Tibial nerve (tissue), 4 donors: ENCODE results near the gene EFNB3.

Experiments used
- EP300 ChIP-seq, 2 donors: sonication (generic); formaldehyde crosslinking; IDR thresholded peaks; one replicate each; pipeline ENCODE4 v1.6.1; 2017; ENCODE audit warnings: antibody characterized with exemption in 2 of 2, mild to moderate bottlenecking in 1 of 2
- POLR2A ChIP-seq, 2 donors: fragments of 450-650 bp; IDR thresholded peaks; one replicate each; pipeline ENCODE4 v1.6.1; 2017; ENCODE audit warnings: antibody characterized with exemption in 2 of 2, mild to moderate bottlenecking in 2 of 2, moderate library complexity in 2 of 2
- TF ChIP-seq, protein P1 (sequence below), 5 experiments: fragments of 200-600 bp in 3 of 5; fragments of 450-650 bp in 2 of 5; sonication (generic) in 3 of 5; IDR thresholded peaks; one replicate each; pipeline ENCODE4 v1.5.1; 2016 to 2019; ENCODE audit warnings: antibody characterized with exemption in 5 of 5, mild to moderate bottlenecking in 3 of 5, moderate library complexity in 2 of 5

DNA sequence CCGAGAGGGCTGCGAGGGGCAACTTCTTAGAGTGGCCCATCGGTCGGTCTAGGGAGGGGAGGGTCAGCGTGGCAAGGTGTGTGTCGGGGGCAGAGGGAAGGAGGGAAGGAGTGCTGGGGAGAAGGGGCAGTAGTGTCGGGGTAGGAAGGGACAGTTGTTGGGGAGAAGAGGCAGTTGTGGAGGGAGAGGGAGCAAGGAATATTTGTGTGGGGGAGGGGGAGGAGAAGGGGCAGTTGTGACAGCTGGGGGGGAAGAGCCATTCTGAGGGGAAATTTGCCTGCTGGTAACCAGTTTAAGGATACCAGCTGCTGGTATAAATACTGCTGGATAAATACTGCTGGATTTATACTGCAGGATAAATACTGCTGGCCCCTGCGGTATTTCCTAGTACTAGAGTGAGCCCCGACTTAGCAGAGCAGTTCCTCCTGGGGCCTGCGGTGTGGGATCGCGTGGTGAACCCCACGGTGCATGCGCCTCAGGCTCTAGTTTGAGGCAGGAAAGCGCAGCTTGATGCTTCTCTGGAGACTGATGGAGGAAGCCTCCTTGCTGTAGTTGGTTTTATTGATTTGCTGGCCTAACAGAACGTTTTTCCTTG, 12.9 kb downstream of the EFNB3 start:
- TF ChIP-seq, protein P1, sequence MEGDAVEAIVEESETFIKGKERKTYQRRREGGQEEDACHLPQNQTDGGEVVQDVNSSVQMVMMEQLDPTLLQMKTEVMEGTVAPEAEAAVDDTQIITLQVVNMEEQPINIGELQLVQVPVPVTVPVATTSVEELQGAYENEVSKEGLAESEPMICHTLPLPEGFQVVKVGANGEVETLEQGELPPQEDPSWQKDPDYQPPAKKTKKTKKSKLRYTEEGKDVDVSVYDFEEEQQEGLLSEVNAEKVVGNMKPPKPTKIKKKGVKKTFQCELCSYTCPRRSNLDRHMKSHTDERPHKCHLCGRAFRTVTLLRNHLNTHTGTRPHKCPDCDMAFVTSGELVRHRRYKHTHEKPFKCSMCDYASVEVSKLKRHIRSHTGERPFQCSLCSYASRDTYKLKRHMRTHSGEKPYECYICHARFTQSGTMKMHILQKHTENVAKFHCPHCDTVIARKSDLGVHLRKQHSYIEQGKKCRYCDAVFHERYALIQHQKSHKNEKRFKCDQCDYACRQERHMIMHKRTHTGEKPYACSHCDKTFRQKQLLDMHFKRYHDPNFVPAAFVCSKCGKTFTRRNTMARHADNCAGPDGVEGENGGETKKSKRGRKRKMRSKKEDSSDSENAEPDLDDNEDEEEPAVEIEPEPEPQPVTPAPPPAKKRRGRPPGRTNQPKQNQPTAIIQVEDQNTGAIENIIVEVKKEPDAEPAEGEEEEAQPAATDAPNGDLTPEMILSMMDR (IDR thresholded peaks at IDR 0.05), result no peak
- TF ChIP-seq POLR2A (IDR thresholded peaks at IDR 0.05) (no peak), EP300 (IDR thresholded peaks at IDR 0.05) (no peak)
